HG02885 (cell line): ENCODE data around the gene MAMDC4.
A peak's percentile ranks its signal among the peaks of the same experiment; 100 is the strongest.
"Not testable (repeated sequence)": the region's sequence is repeated elsewhere in the genome, so short reads cannot be mapped to it uniquely, and the experiment has no call there.

Experiments
- ATAC-seq: cut with Tn5 transposase; IDR thresholded peaks from one replicate; pipeline ENCODE4 v1.9.1; 2021; ENCODE audit warnings: mild to moderate bottlenecking; ENCODE audit not compliant: unreplicated experiment, poor library complexity

The MAMDC4 gene

GRCh38 chr9:136851941-136852663 lies at the start of gene MAMDC4:
Gene MAMDC4, plus strand, starts transcription at chr9:136852346. Its CDS starts 71 bp downstream, at chr9:136852417.
- no peak for ATAC-seq

- not testable (repeated sequence) for ATAC-seq
Measured at GRCh38 chr9:136803009-136803550, 49.1 kb upstream of the MAMDC4 start.

GRCh38 chr9:136803551-136804508 lies 48.3 kb upstream of the MAMDC4 start:
- no peak for ATAC-seq

- ATAC-seq, result no peak
Measured at GRCh38 chr9:136804509-136805206, 47.5 kb upstream of the MAMDC4 start.

- no peak for ATAC-seq
Measured at GRCh38 chr9:136805207-136805740, 46.9 kb upstream of the MAMDC4 start.

- ATAC-seq, result no peak
Measured at GRCh38 chr9:136806067-136806466, 46.1 kb upstream of the MAMDC4 start.

GRCh38 chr9:136806631-136807201 lies 45.4 kb upstream of the MAMDC4 start:
- ATAC-seq, result no peak

- peak; percentile 87 for ATAC-seq
Measured at GRCh38 chr9:136807281-136808074, 44.7 kb upstream of the MAMDC4 start, which contains the start of gene RABL6. Gene RABL6, plus strand, starts transcription at chr9:136807948. Its CDS starts 249 bp downstream, at chr9:136808197.

- ATAC-seq, result peak; percentile 45
Measured at GRCh38 chr9:136808075-136808805, 43.9 kb upstream of the MAMDC4 start.

GRCh38 chr9:136808806-136809158 lies 43.4 kb upstream of the MAMDC4 start:
- no peak for ATAC-seq

- no peak for ATAC-seq
Measured at GRCh38 chr9:136814725-136815421, 37.3 kb upstream of the MAMDC4 start.

- ATAC-seq, result no peak
Measured at GRCh38 chr9:136815422-136815782, 36.7 kb upstream of the MAMDC4 start.

GRCh38 chr9:136820971-136821825 lies 30.9 kb upstream of the MAMDC4 start:
- ATAC-seq, result no peak

- ATAC-seq, result no peak
Measured at GRCh38 chr9:136821826-136822544, 30.2 kb upstream of the MAMDC4 start.

- no peak for ATAC-seq
Measured at GRCh38 chr9:136823136-136824046, 28.8 kb upstream of the MAMDC4 start.
